ENCODE measurements around the gene OR10H3.
"Not testable (repeated sequence)": the region's sequence is repeated elsewhere in the genome, so short reads cannot be mapped to it uniquely, and the experiment has no call there.

OR10H3 gene

DNA sequence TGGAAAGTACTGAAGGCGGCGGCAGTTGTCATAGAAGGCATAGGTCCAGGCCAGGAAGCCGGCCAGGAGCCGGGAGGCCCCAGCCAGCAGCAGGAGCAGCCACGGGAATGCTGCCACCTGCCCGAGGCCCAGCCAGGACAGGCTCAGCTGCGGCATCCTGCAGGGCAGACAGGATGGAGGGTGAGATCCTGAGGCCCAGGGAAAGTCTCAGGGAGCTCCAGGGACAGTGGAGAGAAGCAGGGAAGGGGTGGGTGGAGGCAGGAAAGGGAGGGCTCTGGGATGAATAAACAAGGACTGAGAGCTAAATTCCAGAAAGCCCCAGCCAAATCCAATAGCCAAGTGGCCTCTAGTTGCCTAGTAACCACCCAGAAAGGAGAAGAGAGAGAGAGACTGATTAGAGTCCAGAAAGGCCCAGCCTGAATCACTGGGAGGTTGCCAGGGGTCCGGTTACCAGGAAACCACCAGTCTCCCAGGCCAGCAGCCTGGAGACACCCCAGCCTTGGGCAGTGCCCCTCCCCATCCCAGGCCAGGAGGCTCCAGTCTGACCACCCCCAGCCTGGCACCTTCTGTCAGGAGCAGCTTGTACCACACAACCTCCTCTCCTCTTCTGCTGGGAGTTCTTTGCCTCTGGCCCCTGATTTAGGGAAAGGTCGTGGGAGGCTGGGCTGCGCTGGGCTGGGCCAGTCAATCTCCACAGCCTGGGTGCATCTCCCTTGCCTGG, 42.1 kb downstream of the OR10H3 start:
- peak; percentile 88 for DNase-seq

DNA sequence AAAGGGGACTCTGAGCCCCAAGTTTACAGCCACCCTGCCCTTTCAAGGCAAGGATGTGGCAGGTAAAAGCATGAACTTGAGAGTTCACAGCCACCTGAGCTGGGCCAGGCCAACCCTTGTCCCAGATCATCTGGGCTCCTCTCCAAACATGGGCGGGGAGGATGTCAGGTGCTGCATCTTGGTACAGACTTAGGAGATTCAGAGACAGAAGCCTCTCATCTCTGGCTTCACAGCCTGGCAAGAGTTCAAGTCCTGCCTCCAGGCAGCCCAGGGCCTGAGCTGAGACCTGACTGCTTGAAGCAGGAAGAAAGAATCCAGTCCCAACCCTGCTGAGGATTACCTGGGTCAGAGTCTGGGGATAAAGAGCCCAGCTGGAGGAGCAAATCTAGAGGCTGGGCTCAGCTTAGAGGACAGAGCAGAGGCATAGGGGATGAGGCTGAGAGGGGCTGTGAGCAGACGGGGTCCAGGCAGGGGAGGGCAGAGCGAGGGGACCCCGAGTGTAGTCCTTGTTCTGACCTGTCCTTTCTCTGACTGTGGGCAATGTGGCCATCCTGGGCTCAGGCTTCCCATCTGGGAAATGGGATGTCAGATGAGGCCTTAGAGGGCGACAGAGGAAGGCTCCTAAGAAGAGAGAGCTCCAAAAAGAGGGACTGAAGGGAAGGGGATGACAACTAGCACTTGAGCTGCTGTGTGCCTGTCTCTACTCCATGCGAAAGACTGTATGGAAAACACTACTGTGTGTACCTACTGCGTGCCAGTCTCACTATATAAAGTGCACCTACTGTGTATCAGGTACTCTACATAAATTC, 43.0 kb downstream of the OR10H3 start:
- peak; percentile 56 for DNase-seq

- no peak for DNase-seq
Observed at GRCh38 chr19:15781661-15782060, 43.9 kb downstream of the OR10H3 start.

DNA sequence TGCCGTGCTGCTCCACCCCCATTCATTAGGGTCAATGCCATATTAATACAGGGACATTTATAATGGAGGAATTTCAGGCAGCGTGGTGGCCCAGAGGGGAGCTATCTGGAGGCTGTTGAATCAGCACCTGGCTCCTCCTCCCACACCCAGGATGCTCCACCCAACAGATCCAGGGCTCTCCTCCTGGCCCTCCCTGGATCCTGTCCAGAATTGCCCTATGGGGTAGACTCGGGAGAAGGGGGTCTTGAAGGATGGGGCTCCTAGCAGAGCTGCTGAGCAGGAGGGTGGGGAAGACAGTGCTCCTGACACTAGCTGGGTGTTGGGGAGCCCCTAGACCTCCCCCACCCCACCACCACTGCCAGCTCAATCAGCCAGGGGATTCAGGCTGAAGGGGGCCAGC, 44.4 kb downstream of the OR10H3 start:
- no peak for DNase-seq

- DNase-seq, result not testable (repeated sequence)
Observed at GRCh38 chr19:15782896-15783295, 45.1 kb downstream of the OR10H3 start.

- DNase-seq, result no peak
Observed at GRCh38 chr19:15787611-15788155, 49.9 kb downstream of the OR10H3 start, which contains the start of gene OR10H5. TSS of gene OR10H5 (plus strand) at chr19:15787661. CDS start at chr19:15794049, 6,388 bp downstream.

DNA sequence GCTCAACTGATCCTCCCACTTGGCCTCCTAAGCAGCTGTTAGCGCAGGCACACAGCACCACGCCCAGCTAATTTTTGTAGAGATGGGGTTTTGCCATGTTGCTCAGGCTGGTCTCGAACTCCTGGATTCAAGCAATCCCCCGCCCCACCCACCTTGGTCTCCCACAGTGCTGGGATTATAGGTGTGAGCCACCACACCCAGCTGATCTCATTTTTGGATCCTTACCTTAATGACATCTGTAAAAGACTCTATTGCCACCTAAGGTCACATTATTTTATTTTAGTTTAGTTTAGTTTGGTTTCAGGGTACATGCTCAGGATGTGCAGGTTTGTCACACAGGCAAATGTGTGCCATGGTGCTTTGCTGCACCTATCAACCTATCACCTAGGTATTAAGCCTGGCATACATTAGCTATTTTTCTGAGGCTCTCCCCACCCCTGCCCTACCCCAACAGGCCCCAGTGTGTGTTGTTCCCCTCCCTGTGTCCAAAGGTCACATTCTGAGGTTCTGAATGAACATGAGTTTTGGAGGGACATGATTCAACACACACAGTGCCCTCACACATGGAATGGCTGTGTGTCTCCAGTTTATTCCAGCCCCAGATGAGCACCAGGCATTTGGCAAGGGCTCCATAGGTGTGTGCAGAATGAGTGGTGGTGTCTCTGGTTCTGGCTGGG, 50.9 kb downstream of the OR10H3 start:
- no peak for DNase-seq

DNA sequence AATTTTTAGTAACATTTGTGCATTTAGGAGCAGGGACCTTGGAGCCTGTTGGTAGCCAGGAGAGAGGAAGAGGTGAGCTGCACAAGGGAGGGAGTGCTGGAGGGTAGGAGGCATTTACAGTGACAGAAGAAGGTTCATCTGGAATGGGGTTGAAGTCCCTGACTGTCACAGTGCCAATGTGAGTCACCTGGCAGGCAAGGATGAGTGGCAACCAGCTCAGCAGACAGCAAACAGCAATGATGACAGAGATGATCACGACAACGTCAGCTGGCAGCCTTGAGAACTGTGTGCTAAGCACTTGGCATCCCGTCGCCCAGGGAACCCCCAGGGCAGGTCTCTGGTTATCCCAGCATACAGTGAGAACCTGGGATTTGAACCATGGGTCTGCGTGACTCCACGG, 52.3 kb downstream of the OR10H3 start:
- no peak for DNase-seq
